K562 (cell line): Measurements from ENCODE around the gene PLXDC2. TPM values are rescaled to one million over a fixed set of nuclear protein-coding genes. Genes with fewer than 3 reads are reported as not detected.

Experiments
- ATAC-seq: fragments of 200-7000 bp; cut with Tn5 transposase; 3 replicates; pipeline ENCODE4 v1.9.1; 2020; ENCODE audit warnings: moderate library complexity
- BruUV-seq: library from RNA; stranded (reverse); fragments of 400-500 nt; replicated peaks from 2 replicates; lab custom pipeline; 2021; lab: Mats Ljungman, UMichigan
- CTCF ChIA-PET: fragments of 300-600 bp; formaldehyde crosslinking; extraction: SDS; loops from one replicate; lab custom pipeline; 2021; ENCODE audit warnings: low intra/inter-chr PET ratio; lab: Yijun Ruan, JAX
- POLR2A ChIA-PET: fragments of 300-600, 350-650 bp; sonication (Branson Sonifier 250); formaldehyde crosslinking; extraction: SDS; loops from one replicate; lab custom pipeline; 2021; ENCODE audit warnings: antibody characterized with exemption, inconsistent platforms; lab: Yijun Ruan, JAX
- DNase-seq, 4 experiments: peaks; one replicate each; pipeline versions ENCODE4 v3.0.0 to v3.0.0-alpha.2; 2011 to 2018; ENCODE audit warnings: low spot score in 3 of 4, mixed read lengths in 3 of 4; ENCODE audit errors: extremely low read depth in 1 of 4
- FAIRE-seq: peaks from 2 replicates; lab custom pipeline; 2011; peaks lifted over from hg19 to GRCh38; lab: Jason Lieb, UNC
- H2AFZ ChIP-seq: 2 replicates; pipeline ENCODE4 v1.6.0; 2011; ENCODE audit warnings: low read depth, low read length, control low read depth, inconsistent platforms
- H3K27ac ChIP-seq: fragments of 200-600 bp; 3 replicates; pipeline ENCODE4 v1.8.0; 2011; ENCODE audit warnings: low read depth, mild to moderate bottlenecking, control low read depth, inconsistent platforms, low read length, moderate library complexity, mixed read lengths; ENCODE audit errors: extremely low read depth
- H3K27me3 ChIP-seq, 2 experiments: fragments of 300-600 bp in 1 of 2; 2 replicates in 1 of 2; 3 replicates in 1 of 2; pipeline versions ENCODE4 v1.6.0 to v1.8.0; 2011; ENCODE audit warnings: inconsistent platforms in 2 of 2, low read length in 2 of 2, mild to moderate bottlenecking in 1 of 2, mixed read lengths in 1 of 2, moderate library complexity in 1 of 2; ENCODE audit not compliant: control insufficient read depth in 2 of 2, insufficient read depth in 2 of 2
- H3K36me3 ChIP-seq: fragments of 300-600 bp; 3 replicates; pipeline ENCODE4 v1.8.0; 2011; ENCODE audit warnings: mild to moderate bottlenecking, low read length, inconsistent platforms; ENCODE audit not compliant: control insufficient read depth, insufficient read depth
- H3K4me1 ChIP-seq, 2 experiments: fragments of 200-600 bp in 1 of 2; replicated peaks in 1 of 2; 2 replicates in 1 of 2; 3 replicates in 1 of 2; pipeline versions ENCODE4 v1.5.1 to v1.8.0; 2011; ENCODE audit warnings: inconsistent platforms in 2 of 2, low read length in 2 of 2, mild to moderate bottlenecking in 1 of 2, mixed read lengths in 1 of 2, moderate library complexity in 1 of 2; ENCODE audit not compliant: control insufficient read depth in 2 of 2, insufficient read depth in 2 of 2
- H3K4me2 ChIP-seq: 2 replicates; pipeline ENCODE4 v1.6.1; 2011; ENCODE audit warnings: low read length, control low read depth, inconsistent platforms, mixed read lengths; ENCODE audit not compliant: insufficient read depth
- H3K4me3 ChIP-seq: fragments of 200-600 bp; sonication (generic), shearing (Covaris generic); 2 replicates; pipeline ENCODE4 v1.5.1; 2016; ENCODE audit warnings: control low read depth, inconsistent platforms
- H3K79me2 ChIP-seq: fragments of 200-600 bp; 3 replicates; pipeline ENCODE4 v1.8.0; 2011; ENCODE audit warnings: low read length, inconsistent platforms; ENCODE audit not compliant: control insufficient read depth, insufficient read depth
- H3K9ac ChIP-seq, 2 experiments: 2 replicates each; pipeline versions ENCODE4 v1.6.0 to v1.6.1; 2011; ENCODE audit warnings: low read depth in 2 of 2, low read length in 2 of 2, control low read depth in 1 of 2, inconsistent platforms in 1 of 2, mild to moderate bottlenecking in 1 of 2, mixed read lengths in 1 of 2; ENCODE audit not compliant: insufficient read depth in 1 of 2
- H3K9me1 ChIP-seq: one replicate; pipeline ENCODE4 v1.6.0; 2011; ENCODE audit warnings: inconsistent platforms, mild to moderate bottlenecking, low read length, moderate library complexity; ENCODE audit not compliant: control insufficient read depth, insufficient read depth
- H3K9me3 ChIP-seq: replicated peaks from 2 replicates; pipeline ENCODE4 v1.5.1; 2011; ENCODE audit warnings: low read depth, low read length, inconsistent platforms; ENCODE audit not compliant: control insufficient read depth, insufficient read depth
- H4K20me1 ChIP-seq: replicated peaks from 2 replicates; pipeline ENCODE4 v1.6.1; 2011; ENCODE audit warnings: low read length, inconsistent platforms, mixed read lengths; ENCODE audit not compliant: control insufficient read depth, insufficient read depth
- E4F1 ChIP-seq: fragments of 250-450 bp; sonication (Bioruptor Pico); IDR thresholded peaks from 2 replicates; pipeline ENCODE4 v1.5.0; 2021; ENCODE audit warnings: mild to moderate bottlenecking, borderline replicate concordance
- GATAD2A ChIP-seq: fragments of 450-650 bp; IDR thresholded peaks from 2 replicates; pipeline ENCODE4 v1.6.1; 2017
- HMGN3 ChIP-seq: IDR thresholded peaks from 2 replicates; pipeline ENCODE4 v1.6.1; 2011; ENCODE audit warnings: borderline replicate concordance, low read depth, mild to moderate bottlenecking, mixed read lengths, low read length; ENCODE audit not compliant: insufficient read length; ENCODE audit errors: extremely low read depth
- KLF1 ChIP-seq: fragments of 450-650 bp; IDR thresholded peaks from 2 replicates; pipeline ENCODE4 v1.6.1; 2016; ENCODE audit warnings: missing genetic modification characterization, missing compliant biosample characterization
- LCOR ChIP-seq: sonication (generic); formaldehyde crosslinking; IDR thresholded peaks from 2 replicates; pipeline ENCODE4 v1.8.0; 2022; ENCODE audit warnings: mild to moderate bottlenecking, missing genetic modification reagents
- NCOR1 ChIP-seq: fragments of 450-650 bp; IDR thresholded peaks from 2 replicates; pipeline ENCODE4 v1.6.1; 2016; ENCODE audit warnings: mild to moderate bottlenecking, moderate library complexity
- PHF8 ChIP-seq: fragments of 200-600 bp; sonication (generic); IDR thresholded peaks from 2 replicates; pipeline ENCODE4 v1.6.1; 2012; ENCODE audit warnings: mixed run types, mild to moderate bottlenecking, inconsistent platforms, low read length, moderate library complexity, borderline replicate concordance
- POLR2B ChIP-seq: fragments of 450-650 bp; IDR thresholded peaks from 2 replicates; pipeline ENCODE4 v1.6.1; 2018; ENCODE audit warnings: low read depth; ENCODE audit not compliant: partially characterized antibody
- PYGO2 ChIP-seq: fragments of 450-650 bp; IDR thresholded peaks from 2 replicates; pipeline ENCODE4 v1.6.1; 2016; ENCODE audit warnings: mild to moderate bottlenecking, missing genetic modification characterization, moderate library complexity, missing compliant biosample characterization
- RUNX1 ChIP-seq: sonication (generic); IDR thresholded peaks from 2 replicates; pipeline ENCODE4 v1.6.1; 2016; ENCODE audit warnings: antibody characterized with exemption, low read depth
- SAFB ChIP-seq: fragments of 200-400 bp; formaldehyde crosslinking; IDR thresholded peaks from 2 replicates; pipeline ENCODE4 v1.6.1; 2017; ENCODE audit warnings: low read depth, low read length, borderline replicate concordance
- ZBED1 ChIP-seq: IDR thresholded peaks from 2 replicates; pipeline ENCODE4 v1.6.1; 2014
- ZNF445 ChIP-seq: fragments of 250-450 bp; sonication (Bioruptor Pico); IDR thresholded peaks from 2 replicates; pipeline ENCODE4 v1.4.0; 2020; ENCODE audit warnings: low read depth, mild to moderate bottlenecking, moderate library complexity
- WGBS: fragments of 100-300 bp; shearing (Covaris generic); methylation state at CpG from one replicate; pipeline ENCODE4 v1.1.6; 2016; ENCODE audit warnings: low coverage, mixed read lengths; ENCODE audit not compliant: insufficient coverage; ENCODE audit errors: missing lambda C conversion rate; 5-methylcytosine and 5-hydroxymethylcytosine counted together
- in situ Hi-C: fragments of 300-500 bp; cut with MboI; formaldehyde crosslinking; loops from 4 replicates; pipeline ENCODE4 v1.15.0; 2018; ENCODE audit warnings: inconsistent platforms, mixed read lengths
- intact Hi-C: fragments of 100-400 bp; cut with micrococcal nuclease; formaldehyde crosslinking; loops from 2 replicates; pipeline ENCODE4 v1.14.2; 2022
- polyA plus RNA-seq, 8 experiments: library from polyadenylated mRNA; depleted of rRNA in 4 of 8; stranded (reverse) in 5 of 8; unstranded in 3 of 8; fragments of >200 nt; fragmentation: Nextera tagmentation in 2 of 8; fragmentation: Illumina TruSeq in 1 of 8; extraction: Ambion mirVana in 2 of 8; extraction: Trizol in 1 of 8; gene quantifications; 2 replicates each; pipeline versions ENCODE4 v1.2.1 to v1.2.3, GENCODE V29; 2011 to 2014; ENCODE audit warnings: inconsistent platforms in 1 of 8, missing spikeins in 1 of 8
- total RNA-seq, 7 experiments: library from RNA; depleted of rRNA in 6 of 7; stranded (reverse); fragments of >200 nt in 6 of 7; fragmentation: Illumina TruSeq in 2 of 7; extraction: Trizol in 2 of 7; gene quantifications; 2 replicates each; pipeline versions ENCODE4 v1.2.1 to v1.2.3, GENCODE V29; 2011 to 2021; ENCODE audit warnings: low replicate concordance in 1 of 7

The PLXDC2 gene
- total and polyA plus RNA-seq, 9 of the 15 experiments (the other 6 are each of a cell fraction or from before 2014, with no cell fraction given) = 0.01 to 0.33 (median 0.10) TPM; not detected in 3

GRCh38 chr10:19979628-19980027 is 163.4 kb downstream of the PLXDC2 start:
- ATAC-seq = no peak
- Histone ChIP-seq H3K9me1 (no peaks in the 10 kb centered on the region), H3K4me1 (no peaks in the 10 kb centered on the region), H3K27me3 (no peaks in the 10 kb centered on the region), H3K4me2 (no peak overlapping the region), H3K9me3 (peaks cover 2% of the 10 kb centered on the region; the same call in 1 of the 2 replicates), H4K20me1 (no peaks in the 10 kb centered on the region), H3K4me3 (no peak overlapping the region), H3K36me3 (no peaks in the 10 kb centered on the region), H2AFZ (no peak overlapping the region), H3K27ac (no peak overlapping the region), H3K79me2 (no peaks in the 10 kb centered on the region), H3K9ac (no peak overlapping the region)
- ChIA-PET POLR2A (no interaction called here), CTCF (no interaction called here)
- intact Hi-C loops (no loop called here), in situ Hi-C loops (no loop called here)
- no TSS peak for BruUV-seq
- FAIRE-seq = no peak
- DNase-seq = no peak
- WGBS = 2% methylated on average over 6 of the region's 6 CpGs
- TF ChIP-seq PHF8 (no peak), LCOR (no peak), SAFB (no peak), PYGO2 (tag) (no peak), NCOR1 (no peak), ZNF445 (CRISPR knock-in tag) (no peak), KLF1 (tag) (no peak), ZBED1 (no peak), RUNX1 (no peak), HMGN3 (no peak), GATAD2A (no peak), POLR2B (no peak), E4F1 (no peak)
